ENCODE data around the gene HDAC8.

GRCh38 chrX:72609313-72609712, 36.7 kb upstream of the HDAC8 start:
- TF ChIP-seq SIN3A (IDR thresholded peaks at IDR 0.05; ENCODE audit: borderline replicate concordance, insufficient read depth, low read length) (no peak), TAF1 (IDR thresholded peaks at IDR 0.05; ENCODE audit: borderline replicate concordance, insufficient read depth, low read length) (no peak), REST (IDR thresholded peaks at IDR 0.05; ENCODE audit: insufficient read depth in 1 of 2, low read depth in 2 of 2, low read length in 2 of 2) (no peak)

All from PFSK-1 (cell line).